Neural progenitor cell (in vitro differentiated cells): ENCODE data around the gene MED9.

ENCODE experiments used
- CTCF ChIP-seq: fragments of 200-600 bp; sonication (generic); IDR thresholded peaks from 2 replicates; pipeline ENCODE4 v1.5.1; 2017; ENCODE audit warnings: antibody characterized with exemption, mild to moderate bottlenecking
- EZH2 ChIP-seq: fragments of 200-600 bp; sonication (generic); IDR thresholded peaks from 2 replicates; pipeline ENCODE4 v1.6.1; 2017; ENCODE audit warnings: antibody characterized with exemption, mild to moderate bottlenecking, moderate library complexity
- EZH2phosphoT487 ChIP-seq: fragments of 200-600 bp; sonication (generic); IDR thresholded peaks from 2 replicates; pipeline ENCODE4 v1.6.1; 2017; ENCODE audit warnings: antibody characterized with exemption

GRCh38 chr17:17495536-17496188 is 18.9 kb downstream of the MED9 start:
- TF ChIP-seq CTCF (no peak), EZH2phosphoT487 (peak; percentile 85), EZH2 (peak; percentile 78)
